GM12878 (cell line): ENCODE results near the gene TXNRD3. TPM values are rescaled to one million over a fixed set of nuclear protein-coding genes. Genes with fewer than 3 reads are reported as not detected.
A peak's percentile ranks its signal among the peaks of the same experiment; 100 is the strongest.

Experiments used
- ATAC-seq: fragments of 200-7000 bp; cut with Tn5 transposase; 3 replicates; pipeline ENCODE4 v1.9.1; 2020; ENCODE audit warnings: mild to moderate bottlenecking, moderate library complexity
- BruUV-seq: library from RNA; stranded (reverse); fragments of 400-500 nt; replicated peaks from 2 replicates; lab custom pipeline; 2021; lab: Mats Ljungman, UMichigan
- CTCF ChIA-PET: fragments of 300-600 bp; sonication (Branson Sonifier 250); formaldehyde crosslinking; extraction: SDS; loops from one replicate; lab custom pipeline; 2021; ENCODE audit warnings: inconsistent platforms; lab: Yijun Ruan, JAX
- POLR2A ChIA-PET: fragments of 350-600 bp; formaldehyde crosslinking; extraction: SDS; loops from one replicate; lab custom pipeline; 2021; ENCODE audit warnings: inconsistent platforms; lab: Charles Lee
- RAD21 ChIA-PET: fragments of 300-600 bp; sonication (Branson Sonifier 250); formaldehyde crosslinking; loops from one replicate; lab custom pipeline; 2023; ENCODE audit warnings: antibody characterized with exemption; ENCODE audit not compliant: unreplicated experiment; lab: Charles Lee
- SMC1A ChIA-PET: fragments of 300-600 bp; sonication (Branson Sonifier 250); formaldehyde crosslinking; loops from one replicate; lab custom pipeline; 2023; ENCODE audit not compliant: unreplicated experiment, uncharacterized antibody; lab: Charles Lee
- DNase-seq: peaks from one replicate; pipeline ENCODE4 v3.0.0-alpha.2; 2011; ENCODE audit warnings: low read depth, low spot score
- FAIRE-seq: peaks from 3 replicates; lab custom pipeline; 2011; peaks lifted over from hg19 to GRCh38; lab: Jason Lieb, UNC
- H2AFZ ChIP-seq: 2 replicates; pipeline ENCODE4 v1.6.0; 2011; ENCODE audit warnings: low read depth, low read length, control low read depth; ENCODE audit not compliant: control insufficient read depth
- H3K27ac ChIP-seq: 2 replicates; pipeline ENCODE4 v1.5.1; 2011; ENCODE audit warnings: control low read depth; ENCODE audit not compliant: control insufficient read depth, insufficient read depth
- H3K27me3 ChIP-seq, 2 experiments: replicated peaks in 1 of 2; 2 replicates each; pipeline versions ENCODE4 v1.6.0 to v1.6.1; 2011; ENCODE audit warnings: low read length in 1 of 2; ENCODE audit not compliant: control insufficient read depth in 2 of 2, insufficient read depth in 2 of 2
- H3K36me3 ChIP-seq, 2 experiments: 2 replicates each; pipeline ENCODE4 v1.5.1; 2011; ENCODE audit warnings: low read length in 1 of 2; ENCODE audit not compliant: control insufficient read depth in 2 of 2, insufficient read depth in 2 of 2
- H3K4me1 ChIP-seq: 2 replicates; pipeline ENCODE4 v1.6.1; 2011; ENCODE audit warnings: mild to moderate bottlenecking, low read length, moderate library complexity, mixed read lengths; ENCODE audit not compliant: control insufficient read depth, insufficient read depth
- H3K4me2 ChIP-seq: 2 replicates; pipeline ENCODE4 v1.6.0; 2011; ENCODE audit warnings: control low read depth; ENCODE audit not compliant: control insufficient read depth, insufficient read depth
- H3K4me3 ChIP-seq: fragments of 200-600 bp; sonication (generic); 2 replicates; pipeline ENCODE4 v1.5.1; 2016
- H3K79me2 ChIP-seq: 2 replicates; pipeline ENCODE4 v1.6.0; 2011; ENCODE audit warnings: low read length; ENCODE audit not compliant: control insufficient read depth, insufficient read depth
- H3K9ac ChIP-seq: 2 replicates; pipeline ENCODE4 v1.8.0; 2011; ENCODE audit warnings: low read length, control low read depth, mixed read lengths; ENCODE audit not compliant: control insufficient read depth, insufficient read depth
- H3K9me3 ChIP-seq: replicated peaks from 3 replicates; pipeline ENCODE4 v1.5.1; 2011; ENCODE audit warnings: mild to moderate bottlenecking, low read length; ENCODE audit not compliant: control insufficient read depth, insufficient read depth
- H4K20me1 ChIP-seq: 2 replicates; pipeline ENCODE4 v1.6.0; 2011; ENCODE audit not compliant: control insufficient read depth, insufficient read depth
- CUX1 ChIP-seq: IDR thresholded peaks from 2 replicates; pipeline ENCODE4 v1.6.1; 2012; ENCODE audit warnings: improper control_type of control experiment, low read depth, low read length; ENCODE audit not compliant: insufficient replicate concordance
- RELA ChIP-seq: fragments of 450-650 bp; IDR thresholded peaks from 2 replicates; pipeline ENCODE4 v1.8.0; 2014; ENCODE audit warnings: borderline replicate concordance; ENCODE audit not compliant: partially characterized antibody
- ZBTB33 ChIP-seq: fragments of 450-650 bp; IDR thresholded peaks from 2 replicates; pipeline ENCODE4 v1.6.1; 2017; ENCODE audit warnings: mild to moderate bottlenecking
- ZNF24 ChIP-seq: fragments of 450-650 bp; IDR thresholded peaks from 2 replicates; pipeline ENCODE4 v1.6.1; 2017; ENCODE audit warnings: antibody characterized with exemption, mild to moderate bottlenecking
- WGBS: methylation state at CpG from one replicate; pipeline ENCODE4 v1.1.6; 2016; ENCODE audit warnings: low lambda C conversion rate; ENCODE audit not compliant: insufficient replicate concordance, insufficient coverage; ENCODE audit errors: missing lambda C conversion rate; 5-methylcytosine and 5-hydroxymethylcytosine counted together
- in situ Hi-C: fragments of 300-500 bp; cut with MboI; formaldehyde crosslinking; loops from 9 replicates; pipeline ENCODE4 v1.14.3; 2018; ENCODE audit warnings: mixed read lengths
- intact Hi-C: fragments of 100-400 bp; cut with micrococcal nuclease; formaldehyde crosslinking; loops from one replicate; pipeline ENCODE4 v1.14.2; 2022; ENCODE audit not compliant: unreplicated experiment
- polyA plus RNA-seq, 11 experiments: library from polyadenylated mRNA; depleted of rRNA in 4 of 11; unstranded in 6 of 11; stranded (reverse) in 5 of 11; fragments of >200 nt; fragmentation: Nextera tagmentation in 4 of 11; fragmentation: Illumina TruSeq in 1 of 11; extraction: Ambion mirVana in 4 of 11; extraction: Trizol in 1 of 11; gene quantifications; 1 replicate in 1 of 11; 2 replicates in 10 of 11; pipeline versions ENCODE4 v1.2.1 to v1.2.3, GENCODE V29; 2011 to 2016; ENCODE audit warnings: inconsistent platforms in 2 of 11, missing spikeins in 2 of 11, low read depth in 1 of 11
- total RNA-seq, 4 experiments: library from RNA; depleted of rRNA in 3 of 4; stranded (reverse); fragments of >200 nt in 3 of 4; fragmentation: Illumina TruSeq in 1 of 4; extraction: Trizol in 1 of 4; gene quantifications; 2 replicates each; pipeline versions ENCODE4 v1.2.1 to v1.2.3, GENCODE V29; 2013 to 2021
- TF ChIP-seq, protein P1 (sequence below): fragments of 450-650 bp; IDR thresholded peaks from 2 replicates; pipeline ENCODE4 v1.6.1; 2016; ENCODE audit warnings: mild to moderate bottlenecking

The TXNRD3 gene
- total and polyA plus RNA-seq, 10 of the 15 experiments (the other 5 are each of a cell fraction or from before 2014, with no cell fraction given): not detected

GRCh38 chr3:126672340-126672739, 17.4 kb upstream of the TXNRD3 start (continued):
- TF ChIP-seq CUX1: no peak
- TF ChIP-seq ZNF24: no peak
- no peak for TF ChIP-seq RELA

DNA sequence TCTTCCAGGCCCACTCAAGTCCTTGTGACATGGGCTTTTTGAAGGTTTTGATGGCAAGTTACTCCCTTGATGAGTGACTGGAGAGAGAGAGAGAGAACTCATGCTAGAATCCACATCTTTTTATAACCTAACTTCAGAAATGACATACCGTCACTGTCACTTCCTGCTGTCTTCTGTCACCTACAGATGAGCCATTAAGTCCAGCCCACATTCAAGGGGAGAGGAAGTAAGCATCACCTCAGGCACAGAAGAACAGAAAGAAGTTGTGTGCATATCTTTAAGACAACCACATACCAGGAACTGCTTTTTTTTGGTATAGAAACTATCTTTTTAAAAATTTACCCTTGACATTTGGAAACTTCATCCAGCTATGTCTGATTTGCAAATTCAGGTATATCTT, 16.6 kb upstream of the TXNRD3 start:
- Histone ChIP-seq H3K9ac (no peak overlapping the region), H4K20me1 (no peaks in the 10 kb centered on the region), H2AFZ (no peak overlapping the region), H3K27ac (no peak overlapping the region), H3K36me3 (no peaks in the 10 kb centered on the region), H3K79me2 (no peaks in the 10 kb centered on the region), H3K4me3 (no peak overlapping the region), H3K4me1 (no peaks in the 10 kb centered on the region), H3K27me3 (no peaks in the 10 kb centered on the region), H3K9me3 (no peaks in the 10 kb centered on the region; the same call in 1 of the 3 replicates), H3K4me2 (no peak overlapping the region)
- ChIA-PET RAD21 (no interaction called here), POLR2A (no interaction called here), SMC1A (no interaction called here), CTCF (interaction anchor here (1.3 to 1.7 kb wide), 2 partner anchors 8 to 829 kb away, joined by 3 to 4 read pairs; no protein-coding TSS in a partner anchor)
- in situ Hi-C loops (no loop called here), intact Hi-C loops (no loop called here)
- TF ChIP-seq, protein P1, sequence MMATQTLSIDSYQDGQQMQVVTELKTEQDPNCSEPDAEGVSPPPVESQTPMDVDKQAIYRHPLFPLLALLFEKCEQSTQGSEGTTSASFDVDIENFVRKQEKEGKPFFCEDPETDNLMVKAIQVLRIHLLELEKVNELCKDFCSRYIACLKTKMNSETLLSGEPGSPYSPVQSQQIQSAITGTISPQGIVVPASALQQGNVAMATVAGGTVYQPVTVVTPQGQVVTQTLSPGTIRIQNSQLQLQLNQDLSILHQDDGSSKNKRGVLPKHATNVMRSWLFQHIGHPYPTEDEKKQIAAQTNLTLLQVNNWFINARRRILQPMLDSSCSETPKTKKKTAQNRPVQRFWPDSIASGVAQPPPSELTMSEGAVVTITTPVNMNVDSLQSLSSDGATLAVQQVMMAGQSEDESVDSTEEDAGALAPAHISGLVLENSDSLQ: 0 out of 2 replicates have a peak, but pooled peaks have one; percentile 7
- no peak for TF ChIP-seq ZBTB33
- no TSS peak for BruUV-seq
- FAIRE-seq (no peak), ATAC-seq (0 out of 3 replicates have a peak, but pooled peaks have one; percentile 30), DNase-seq (no peak)
- WGBS: 6% methylated on average over 1 of the region's 1 CpG
